ENCODE results near the gene EGLN2. TPM values are rescaled to one million over a fixed set of nuclear protein-coding genes. Genes with fewer than 3 reads are reported as not detected.

Gene EGLN2
- total and polyA plus RNA-seq, 9 of the 15 experiments (the other 6 are each of a cell fraction or from before 2014, with no cell fraction given): 9.6 to 114 (median 71.0) TPM

- TF ChIP-seq, protein P1, sequence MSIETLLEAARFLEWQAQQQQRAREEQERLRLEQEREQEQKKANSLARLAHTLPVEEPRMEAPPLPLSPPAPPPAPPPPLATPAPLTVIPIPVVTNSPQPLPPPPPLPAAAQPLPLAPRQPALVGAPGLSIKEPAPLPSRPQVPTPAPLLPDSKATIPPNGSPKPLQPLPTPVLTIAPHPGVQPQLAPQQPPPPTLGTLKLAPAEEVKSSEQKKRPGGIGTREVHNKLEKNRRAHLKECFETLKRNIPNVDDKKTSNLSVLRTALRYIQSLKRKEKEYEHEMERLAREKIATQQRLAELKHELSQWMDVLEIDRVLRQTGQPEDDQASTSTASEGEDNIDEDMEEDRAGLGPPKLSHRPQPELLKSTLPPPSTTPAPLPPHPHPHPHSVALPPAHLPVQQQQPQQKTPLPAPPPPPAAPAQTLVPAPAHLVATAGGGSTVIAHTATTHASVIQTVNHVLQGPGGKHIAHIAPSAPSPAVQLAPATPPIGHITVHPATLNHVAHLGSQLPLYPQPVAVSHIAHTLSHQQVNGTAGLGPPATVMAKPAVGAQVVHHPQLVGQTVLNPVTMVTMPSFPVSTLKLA (conservative IDR thresholded peaks at IDR 0.05): no peak
- no peak for TF ChIP-seq CBFA2T3 (IDR thresholded peaks at IDR 0.05)
- TF ChIP-seq ZNF354B (CRISPR knock-in tag; IDR thresholded peaks at IDR 0.05): no peak
- no peak for TF ChIP-seq FOXK1 (CRISPR knock-in tag; IDR thresholded peaks at IDR 0.05; ENCODE audit: borderline replicate concordance)
- TF ChIP-seq ZNF165 (CRISPR knock-in tag; IDR thresholded peaks at IDR 0.05; ENCODE audit: borderline replicate concordance): no peak
- TF ChIP-seq, protein P2, sequence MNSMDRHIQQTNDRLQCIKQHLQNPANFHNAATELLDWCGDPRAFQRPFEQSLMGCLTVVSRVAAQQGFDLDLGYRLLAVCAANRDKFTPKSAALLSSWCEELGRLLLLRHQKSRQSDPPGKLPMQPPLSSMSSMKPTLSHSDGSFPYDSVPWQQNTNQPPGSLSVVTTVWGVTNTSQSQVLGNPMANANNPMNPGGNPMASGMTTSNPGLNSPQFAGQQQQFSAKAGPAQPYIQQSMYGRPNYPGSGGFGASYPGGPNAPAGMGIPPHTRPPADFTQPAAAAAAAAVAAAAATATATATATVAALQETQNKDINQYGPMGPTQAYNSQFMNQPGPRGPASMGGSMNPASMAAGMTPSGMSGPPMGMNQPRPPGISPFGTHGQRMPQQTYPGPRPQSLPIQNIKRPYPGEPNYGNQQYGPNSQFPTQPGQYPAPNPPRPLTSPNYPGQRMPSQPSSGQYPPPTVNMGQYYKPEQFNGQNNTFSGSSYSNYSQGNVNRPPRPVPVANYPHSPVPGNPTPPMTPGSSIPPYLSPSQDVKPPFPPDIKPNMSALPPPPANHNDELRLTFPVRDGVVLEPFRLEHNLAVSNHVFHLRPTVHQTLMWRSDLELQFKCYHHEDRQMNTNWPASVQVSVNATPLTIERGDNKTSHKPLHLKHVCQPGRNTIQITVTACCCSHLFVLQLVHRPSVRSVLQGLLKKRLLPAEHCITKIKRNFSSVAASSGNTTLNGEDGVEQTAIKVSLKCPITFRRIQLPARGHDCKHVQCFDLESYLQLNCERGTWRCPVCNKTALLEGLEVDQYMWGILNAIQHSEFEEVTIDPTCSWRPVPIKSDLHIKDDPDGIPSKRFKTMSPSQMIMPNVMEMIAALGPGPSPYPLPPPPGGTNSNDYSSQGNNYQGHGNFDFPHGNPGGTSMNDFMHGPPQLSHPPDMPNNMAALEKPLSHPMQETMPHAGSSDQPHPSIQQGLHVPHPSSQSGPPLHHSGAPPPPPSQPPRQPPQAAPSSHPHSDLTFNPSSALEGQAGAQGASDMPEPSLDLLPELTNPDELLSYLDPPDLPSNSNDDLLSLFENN (IDR thresholded peaks at IDR 0.05; ENCODE audit: low read depth in 2 of 2, low read length in 2 of 2): no peak
- TF ChIP-seq BRD9 (IDR thresholded peaks at IDR 0.05; ENCODE audit: low read depth, partially characterized antibody): peak; percentile 74
- no peak for TF ChIP-seq ZNF212 (CRISPR knock-in tag; IDR thresholded peaks at IDR 0.05)
- no peak for TF ChIP-seq ILF3 (IDR thresholded peaks at IDR 0.05; ENCODE audit: borderline replicate concordance)
- TF ChIP-seq ZNF695 (CRISPR knock-in tag; IDR thresholded peaks at IDR 0.05): no peak
- TF ChIP-seq ZKSCAN8 (CRISPR knock-in tag; IDR thresholded peaks at IDR 0.05): no peak
- no peak for TF ChIP-seq RNF2 (IDR thresholded peaks at IDR 0.05)
- peak; percentile 76 for TF ChIP-seq RBFOX2 (IDR thresholded peaks at IDR 0.05; ENCODE audit: low read depth, low read length)
- no peak for TF ChIP-seq ZKSCAN1 (IDR thresholded peaks at IDR 0.05; ENCODE audit: low read depth, low read length)
- no peak for TF ChIP-seq C11orf30 (IDR thresholded peaks at IDR 0.05; ENCODE audit: low read depth)
- TF ChIP-seq ARNT (IDR thresholded peaks at IDR 0.05): peak in 1 of 2 experiments; percentile 77; a peak in 2 of 4 replicates
- no peak for TF ChIP-seq FOSL1 (tag; conservative IDR thresholded peaks at IDR 0.05)
- TF ChIP-seq STAT5A (IDR thresholded peaks at IDR 0.05; ENCODE audit: borderline replicate concordance, low read length): no peak
- no peak for TF ChIP-seq ZZZ3 (IDR thresholded peaks at IDR 0.05)
- TF ChIP-seq NCOA6 (IDR thresholded peaks at IDR 0.05): peak; percentile 91
- peak; percentile 65; the same call in 1 of the 2 replicates for TF ChIP-seq NCOA1 (IDR thresholded peaks at IDR 0.05; ENCODE audit: low read depth)
- TF ChIP-seq SMAD4 (CRISPR knock-in tag; conservative IDR thresholded peaks at IDR 0.05): no peak; the same call in 1 of the 2 replicates
- TF ChIP-seq KAT8 (IDR thresholded peaks at IDR 0.05; ENCODE audit: low read depth): no peak
- no peak for TF ChIP-seq ATF1 (CRISPR knock-in tag; IDR thresholded peaks at IDR 0.05)
- no peak; the same call in 1 of the 2 replicates for TF ChIP-seq ATF1 (tag; IDR thresholded peaks at IDR 0.05)
- no peak for TF ChIP-seq FIP1L1 (IDR thresholded peaks at IDR 0.05; ENCODE audit: low read depth, low read length, poor library complexity, severe bottlenecking)
- no peak for TF ChIP-seq ZNF143 (CRISPR knock-in tag; IDR thresholded peaks at IDR 0.05)
- TF ChIP-seq SREBF1 (IDR thresholded peaks at IDR 0.05; ENCODE audit: borderline replicate concordance, low read depth, low read length): no peak; the same call in 1 of the 2 replicates
Observed at GRCh38 chr19:40797963-40798682, 868 bp upstream of the EGLN2 start (continued).

Measured in K562 (cell line).